Measurements from ENCODE around the gene FUT7. TPM values are rescaled to one million over a fixed set of nuclear protein-coding genes. Genes with fewer than 3 reads are reported as not detected.

The FUT7 gene
- total RNA-seq, 4 donors from 2014 or later, result 0.60 TPM; not detected in 3

DNA sequence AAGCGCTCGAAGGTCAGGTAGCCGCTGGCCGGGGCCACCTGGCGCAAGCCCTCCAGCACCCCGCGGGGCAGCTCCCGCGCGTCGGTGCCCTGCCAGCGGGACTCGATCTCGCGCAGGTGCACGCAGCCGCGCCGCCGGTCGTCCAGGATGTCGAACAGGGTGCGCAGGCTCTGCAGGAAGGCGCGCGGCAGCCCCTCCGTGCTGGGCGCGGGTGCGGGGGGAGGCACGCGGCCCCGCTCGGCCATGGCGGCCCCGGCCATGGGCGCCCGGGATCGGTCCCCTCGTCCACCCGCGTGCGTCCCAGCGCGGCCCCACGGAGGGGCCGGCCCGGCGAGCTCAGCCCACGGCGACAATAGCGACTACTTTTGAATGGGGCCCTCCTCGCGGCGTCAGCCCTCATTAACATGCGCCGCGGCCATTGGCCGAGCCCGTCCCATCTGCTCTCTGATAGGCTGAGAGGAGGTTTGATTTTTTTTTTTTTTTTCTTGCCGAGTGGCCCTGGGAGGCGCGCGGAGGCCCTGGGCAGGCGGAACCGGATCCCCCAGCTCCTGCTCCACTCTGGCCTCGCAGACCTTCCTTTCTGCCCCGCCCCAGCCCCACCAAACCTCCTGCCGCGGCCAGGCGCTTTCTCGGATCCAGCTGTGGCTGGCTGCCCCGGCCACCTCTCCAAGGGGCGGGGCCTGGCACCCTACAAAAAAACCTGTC, 38.5 kb upstream of the FUT7 start, which contains the start of gene SAPCD2:
Gene SAPCD2 (minus strand): TSS at position 357 of the 705 bp plus-strand sequence. CDS start 97 bp downstream, at position 260.
- TF ChIP-seq, protein P1, sequence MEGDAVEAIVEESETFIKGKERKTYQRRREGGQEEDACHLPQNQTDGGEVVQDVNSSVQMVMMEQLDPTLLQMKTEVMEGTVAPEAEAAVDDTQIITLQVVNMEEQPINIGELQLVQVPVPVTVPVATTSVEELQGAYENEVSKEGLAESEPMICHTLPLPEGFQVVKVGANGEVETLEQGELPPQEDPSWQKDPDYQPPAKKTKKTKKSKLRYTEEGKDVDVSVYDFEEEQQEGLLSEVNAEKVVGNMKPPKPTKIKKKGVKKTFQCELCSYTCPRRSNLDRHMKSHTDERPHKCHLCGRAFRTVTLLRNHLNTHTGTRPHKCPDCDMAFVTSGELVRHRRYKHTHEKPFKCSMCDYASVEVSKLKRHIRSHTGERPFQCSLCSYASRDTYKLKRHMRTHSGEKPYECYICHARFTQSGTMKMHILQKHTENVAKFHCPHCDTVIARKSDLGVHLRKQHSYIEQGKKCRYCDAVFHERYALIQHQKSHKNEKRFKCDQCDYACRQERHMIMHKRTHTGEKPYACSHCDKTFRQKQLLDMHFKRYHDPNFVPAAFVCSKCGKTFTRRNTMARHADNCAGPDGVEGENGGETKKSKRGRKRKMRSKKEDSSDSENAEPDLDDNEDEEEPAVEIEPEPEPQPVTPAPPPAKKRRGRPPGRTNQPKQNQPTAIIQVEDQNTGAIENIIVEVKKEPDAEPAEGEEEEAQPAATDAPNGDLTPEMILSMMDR (IDR thresholded peaks at IDR 0.05), result no peak
- peak in 1 of 2 donors; percentile 12 for TF ChIP-seq EP300 (IDR thresholded peaks at IDR 0.05)
- TF ChIP-seq POLR2A (IDR thresholded peaks at IDR 0.05), result peak in 1 of 2 donors; percentile 27
- H3K27me3 ChIP-seq, result peaks cover 0 to 8% of the 10 kb centered on the region in 2 donors
- no peaks in the 10 kb centered on the region for H3K36me3 ChIP-seq
- no peaks in the 10 kb centered on the region for H3K9me3 ChIP-seq
- peak; percentile 65 to 66 for DNase-seq (ENCODE audit: low spot score in 2 of 2)
- H3K4me1 ChIP-seq, result peaks cover 0 to 31% (median 13%) of the 10 kb centered on the region in 4 donors
- peak within 1 kb of the TSS; percentile 53 to 91 (median 83) for H3K27ac ChIP-seq
- WGBS, 2 donors, result 1 to 3% methylated on average over 20 to 38 of the region's 74 CpGs
- peak within 1 kb of the TSS; percentile 17 to 50 (median 31) for H3K4me3 ChIP-seq

DNA sequence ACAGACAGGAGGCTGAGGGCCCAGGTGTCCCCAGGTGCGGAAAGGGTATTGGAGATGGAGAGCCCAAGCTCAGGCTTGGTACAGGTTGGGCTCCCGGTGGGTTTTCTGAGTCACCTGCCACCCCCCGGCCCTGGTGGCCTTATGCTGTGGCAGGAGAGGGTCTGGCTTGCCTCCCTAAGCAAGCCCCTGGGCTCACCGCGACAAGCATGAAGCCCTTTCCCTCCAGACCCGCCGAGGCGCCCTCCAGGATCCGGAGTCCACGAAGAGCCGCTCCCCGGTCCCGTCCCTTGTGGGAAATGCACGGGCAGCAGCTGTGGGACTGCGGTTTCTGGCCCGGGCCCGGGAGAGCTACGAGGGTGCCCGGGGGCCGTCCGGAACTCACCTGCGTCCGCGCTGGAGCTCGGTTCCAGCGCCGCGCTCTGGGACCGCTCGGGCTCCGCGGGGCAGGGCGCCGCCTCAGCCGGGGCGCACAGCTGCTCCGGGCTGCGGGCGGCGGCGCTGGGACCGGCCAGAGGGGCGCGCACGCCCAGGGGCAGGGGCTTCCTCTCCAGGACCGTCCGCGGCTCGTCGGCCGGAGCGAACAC, 37.7 kb upstream of the FUT7 start:
- peaks cover 0 to 8% of the 10 kb centered on the region in 2 donors for H3K27me3 ChIP-seq
- WGBS, 2 donors, result 30 to 37% methylated on average over 3 to 4 of the region's 52 CpGs
- no peaks in the 10 kb centered on the region for H3K9me3 ChIP-seq
- H3K36me3 ChIP-seq, result no peaks in the 10 kb centered on the region
- H3K4me1 ChIP-seq, result peaks cover 0 to 35% (median 13%) of the 10 kb centered on the region in 4 donors
- H3K4me3 ChIP-seq, result peak overlapping the region in 1 of 4 donors; percentile 50
- no peak overlapping the region for H3K27ac ChIP-seq
- no peak for DNase-seq (ENCODE audit: low spot score in 2 of 2)
- TF ChIP-seq POLR2A (IDR thresholded peaks at IDR 0.05) (no peak), EP300 (IDR thresholded peaks at IDR 0.05) (no peak)
- TF ChIP-seq, protein P1 (IDR thresholded peaks at IDR 0.05), result no peak

GRCh38 chr9:137068539-137069507, 36.9 kb upstream of the FUT7 start:
- Histone ChIP-seq H3K27ac (no peak overlapping the region), H3K4me1 (peaks cover 0 to 42% (median 18%) of the 10 kb centered on the region in 4 donors), H3K9me3 (no peaks in the 10 kb centered on the region), H3K27me3 (peaks cover 0 to 8% of the 10 kb centered on the region in 2 donors), H3K36me3 (no peaks in the 10 kb centered on the region), H3K4me3 (no peak overlapping the region)
- TF ChIP-seq EP300 (IDR thresholded peaks at IDR 0.05), result no peak
- no peak for TF ChIP-seq POLR2A (IDR thresholded peaks at IDR 0.05)
- TF ChIP-seq, protein P1 (IDR thresholded peaks at IDR 0.05), result no peak
- no peak for DNase-seq (ENCODE audit: low spot score in 2 of 2)
- WGBS, 2 donors, result 74 to 77% methylated on average over 8 to 17 of the region's 17 CpGs

DNA sequence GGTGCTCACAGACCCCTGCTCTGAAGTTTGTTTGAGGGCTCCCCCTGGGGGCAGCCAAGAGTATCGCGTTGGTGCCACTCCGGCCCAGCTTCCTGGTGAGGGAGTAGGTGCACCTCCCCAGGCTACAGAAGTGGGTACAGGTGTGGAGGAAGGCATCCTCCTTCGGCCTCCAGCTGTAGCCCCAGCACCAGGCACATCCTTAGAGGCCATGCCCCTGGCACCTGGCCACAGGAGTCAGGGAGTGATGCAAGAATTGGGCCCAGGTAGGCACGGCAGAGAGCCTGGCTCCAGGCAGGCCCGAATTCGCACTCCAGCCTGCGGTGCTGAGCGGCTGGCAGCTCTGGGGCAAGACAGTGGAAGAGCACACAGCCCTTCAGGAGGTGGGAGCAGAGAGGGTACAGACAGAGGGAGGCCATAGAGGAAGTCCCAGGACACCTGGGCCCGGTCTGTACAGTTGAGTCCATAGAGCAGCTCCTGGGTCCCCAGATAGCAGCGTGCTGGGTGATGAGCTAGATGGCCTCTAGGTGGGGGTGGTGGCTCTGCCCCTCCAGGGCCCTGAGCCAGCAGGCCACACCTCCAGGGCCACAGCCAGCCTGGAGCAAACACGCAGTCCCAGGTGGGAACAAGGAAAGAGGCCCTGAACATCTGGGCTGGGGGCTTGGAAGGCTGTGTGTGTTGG, 36.1 kb upstream of the FUT7 start:
- Histone ChIP-seq H3K27ac (no peak overlapping the region), H3K9me3 (no peaks in the 10 kb centered on the region), H3K4me1 (peaks cover 0 to 51% (median 20%) of the 10 kb centered on the region in 4 donors), H3K4me3 (no peak overlapping the region), H3K27me3 (peaks cover 0 to 8% of the 10 kb centered on the region in 2 donors), H3K36me3 (no peaks in the 10 kb centered on the region)
- WGBS, 2 donors, result 40 to 57% methylated on average over 8 to 11 of the region's 12 CpGs
- DNase-seq (ENCODE audit: low spot score in 2 of 2), result peak; percentile 55 to 67
- no peak for TF ChIP-seq POLR2A (IDR thresholded peaks at IDR 0.05)
- TF ChIP-seq, protein P1 (IDR thresholded peaks at IDR 0.05), result peak; percentile 74 to 88 (median 82)

All from tibial nerve (tissue), 4 donors.